HG02973 (cell line): ENCODE measurements around the gene DGKZ.
"Not testable (repeated sequence)": the region's sequence is repeated elsewhere in the genome, so short reads cannot be mapped to it uniquely, and the experiment has no call there.

Experiments used
- ATAC-seq: cut with Tn5 transposase; IDR thresholded peaks from one replicate; pipeline ENCODE4 v1.9.1; 2021; ENCODE audit warnings: moderate library complexity; ENCODE audit not compliant: unreplicated experiment

Gene DGKZ, protein sequence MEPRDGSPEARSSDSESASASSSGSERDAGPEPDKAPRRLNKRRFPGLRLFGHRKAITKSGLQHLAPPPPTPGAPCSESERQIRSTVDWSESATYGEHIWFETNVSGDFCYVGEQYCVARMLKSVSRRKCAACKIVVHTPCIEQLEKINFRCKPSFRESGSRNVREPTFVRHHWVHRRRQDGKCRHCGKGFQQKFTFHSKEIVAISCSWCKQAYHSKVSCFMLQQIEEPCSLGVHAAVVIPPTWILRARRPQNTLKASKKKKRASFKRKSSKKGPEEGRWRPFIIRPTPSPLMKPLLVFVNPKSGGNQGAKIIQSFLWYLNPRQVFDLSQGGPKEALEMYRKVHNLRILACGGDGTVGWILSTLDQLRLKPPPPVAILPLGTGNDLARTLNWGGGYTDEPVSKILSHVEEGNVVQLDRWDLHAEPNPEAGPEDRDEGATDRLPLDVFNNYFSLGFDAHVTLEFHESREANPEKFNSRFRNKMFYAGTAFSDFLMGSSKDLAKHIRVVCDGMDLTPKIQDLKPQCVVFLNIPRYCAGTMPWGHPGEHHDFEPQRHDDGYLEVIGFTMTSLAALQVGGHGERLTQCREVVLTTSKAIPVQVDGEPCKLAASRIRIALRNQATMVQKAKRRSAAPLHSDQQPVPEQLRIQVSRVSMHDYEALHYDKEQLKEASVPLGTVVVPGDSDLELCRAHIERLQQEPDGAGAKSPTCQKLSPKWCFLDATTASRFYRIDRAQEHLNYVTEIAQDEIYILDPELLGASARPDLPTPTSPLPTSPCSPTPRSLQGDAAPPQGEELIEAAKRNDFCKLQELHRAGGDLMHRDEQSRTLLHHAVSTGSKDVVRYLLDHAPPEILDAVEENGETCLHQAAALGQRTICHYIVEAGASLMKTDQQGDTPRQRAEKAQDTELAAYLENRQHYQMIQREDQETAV

GRCh38 chr11:46346886-46347636 lies at the start of gene DGKZ:
Gene DGKZ (plus strand): TSS chr11:46347463. CDS start chr11:46347660, 197 bp downstream.
- peak; percentile 64 for ATAC-seq

DNA sequence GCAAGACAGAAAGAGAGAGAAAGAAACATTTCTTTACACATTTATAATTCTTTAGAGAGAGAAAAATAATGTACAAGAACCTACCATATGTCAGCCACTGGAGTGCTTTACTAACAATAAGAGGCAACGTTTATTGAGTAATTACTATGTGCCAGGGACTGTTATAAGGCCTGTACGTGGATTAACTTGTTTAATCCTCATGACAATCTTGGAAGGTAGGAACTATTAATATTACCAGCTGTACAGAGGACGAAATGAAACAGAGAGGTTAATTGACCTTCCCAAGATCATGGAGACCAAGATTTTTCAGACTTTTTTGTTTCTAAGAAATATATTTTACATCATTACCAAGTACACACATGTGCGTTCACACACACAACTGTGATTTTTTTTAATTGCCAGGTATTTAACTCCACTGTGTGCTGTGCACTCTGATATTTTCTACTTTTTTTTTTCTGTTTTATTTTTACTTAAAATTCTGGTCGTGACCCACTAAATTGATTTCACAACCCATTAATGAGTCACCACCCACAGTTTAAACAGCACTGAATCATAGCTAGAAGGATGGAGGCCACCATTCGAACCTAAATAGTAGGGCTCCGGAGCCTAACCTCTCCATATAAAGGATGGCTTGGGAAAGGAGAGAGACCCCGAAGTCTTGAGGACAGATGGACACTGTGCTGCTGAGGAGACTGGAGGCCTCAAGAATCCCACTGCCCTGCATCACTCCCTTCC lies 48.4 kb upstream of the DGKZ start:
- no peak for ATAC-seq

- no peak for ATAC-seq
Measured at GRCh38 chr11:46299451-46299961, 47.8 kb upstream of the DGKZ start.

GRCh38 chr11:46300270-46300669 lies 47.0 kb upstream of the DGKZ start:
- no peak for ATAC-seq

- ATAC-seq = peak; percentile 58
Measured at GRCh38 chr11:46302866-46303265, 44.4 kb upstream of the DGKZ start.

DNA sequence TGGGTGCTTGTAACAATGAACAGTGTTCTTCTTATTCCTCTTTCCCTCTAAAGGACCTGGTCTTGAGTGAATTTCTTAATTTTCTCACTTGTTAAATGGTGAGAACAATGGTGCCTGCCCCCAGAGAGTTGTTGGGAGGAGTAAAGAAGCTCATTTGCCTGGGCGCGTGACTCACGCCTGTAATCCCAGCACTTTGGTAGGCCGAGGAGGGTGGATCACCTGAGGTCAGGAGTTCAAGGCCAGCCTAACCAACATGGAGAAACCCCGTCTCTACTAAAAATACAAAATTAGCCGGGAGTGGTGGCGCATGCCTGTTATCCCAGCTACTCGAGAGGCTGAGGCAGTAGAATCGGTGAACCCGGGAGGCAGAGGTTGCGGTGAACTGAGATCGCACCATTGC lies 43.2 kb upstream of the DGKZ start:
- ATAC-seq = not testable (repeated sequence)

DNA sequence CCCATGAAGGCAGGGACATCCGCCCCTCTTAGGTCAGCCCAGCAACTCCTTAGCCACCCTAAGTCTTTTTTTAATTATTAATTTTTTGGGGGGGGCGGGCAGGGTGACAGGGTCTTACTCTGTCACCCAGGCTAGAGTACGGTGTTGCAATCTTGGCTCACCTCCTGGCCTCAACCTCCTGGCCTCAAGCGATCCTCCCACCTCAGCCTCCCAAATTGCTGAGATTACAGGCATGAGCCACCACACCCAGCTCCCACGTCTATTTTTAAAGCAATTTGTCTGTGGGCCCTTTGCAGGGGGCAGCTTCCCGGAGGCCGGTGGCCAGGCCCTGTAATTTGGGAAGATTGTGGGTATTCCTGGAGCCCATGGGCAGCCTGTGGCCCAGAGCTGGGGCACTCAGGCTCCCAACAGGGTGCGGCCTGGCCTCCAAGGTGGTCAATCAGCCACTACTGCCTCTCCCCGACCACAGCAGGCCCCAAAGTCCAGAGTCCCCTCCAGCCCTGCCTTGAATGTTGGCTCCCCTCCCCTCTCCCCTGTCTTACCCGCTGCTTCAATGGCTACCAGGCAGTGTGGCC lies 42.6 kb upstream of the DGKZ start:
- ATAC-seq = no peak

- no peak for ATAC-seq
Measured at GRCh38 chr11:46305295-46305694, 42.0 kb upstream of the DGKZ start.

DNA sequence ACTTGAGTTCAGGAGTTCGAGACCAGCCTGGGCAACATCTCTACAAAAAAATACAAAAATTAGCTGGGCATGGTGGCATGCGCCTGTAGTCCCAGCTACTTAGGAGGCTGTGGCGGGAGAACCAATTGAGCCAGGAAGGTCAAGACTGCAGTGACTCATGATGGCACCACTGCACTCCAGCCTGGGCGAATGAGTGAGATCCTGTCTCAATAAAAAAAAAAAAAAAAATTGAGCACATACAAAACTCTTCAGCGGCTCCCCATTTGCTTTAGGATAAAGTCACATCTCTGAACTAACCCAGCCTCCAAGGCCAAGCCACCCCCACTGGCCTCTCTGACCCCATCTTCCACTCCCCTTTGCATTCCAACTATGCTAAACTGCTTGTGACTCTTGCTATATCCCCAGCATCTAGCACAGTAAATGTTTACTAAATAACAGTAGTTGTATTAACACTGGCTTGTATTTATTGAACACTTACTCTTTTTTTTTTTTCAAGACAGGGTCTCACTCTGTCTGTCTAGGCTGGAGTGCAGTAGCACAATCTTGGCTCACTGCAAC lies 40.9 kb upstream of the DGKZ start:
- ATAC-seq = no peak

- no peak for ATAC-seq
Measured at GRCh38 chr11:46307369-46307768, 39.9 kb upstream of the DGKZ start.

DNA sequence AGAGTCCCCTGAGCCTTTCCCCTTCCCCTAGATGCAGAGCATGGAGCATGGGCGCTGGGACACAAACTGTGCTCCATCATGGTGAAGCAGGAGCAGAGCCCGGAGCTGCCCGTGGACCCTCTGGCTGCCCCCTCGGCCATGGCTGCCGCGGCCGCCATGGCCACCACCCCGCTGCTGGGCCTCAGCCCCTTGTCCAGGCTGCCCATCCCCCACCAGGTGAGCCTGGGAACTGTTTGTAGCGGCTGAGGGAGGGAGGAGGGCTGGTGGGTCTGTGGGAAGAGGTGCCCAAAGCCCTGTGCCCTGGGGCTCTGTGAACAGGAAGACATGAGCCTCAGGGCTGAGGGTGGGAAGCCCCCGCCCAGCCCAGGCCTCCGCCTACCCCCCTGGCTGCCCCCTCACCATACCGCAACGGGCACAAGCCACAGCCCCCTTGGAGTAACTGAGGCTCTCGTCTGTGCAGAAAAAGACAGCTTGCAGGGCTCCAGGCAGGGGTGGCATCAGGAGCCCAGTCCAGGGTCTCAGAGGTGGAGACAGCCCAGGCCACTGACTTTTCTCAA lies 39.4 kb upstream of the DGKZ start:
- ATAC-seq = no peak

- no peak for ATAC-seq
Measured at GRCh38 chr11:46308631-46309419, 38.4 kb upstream of the DGKZ start.

DNA sequence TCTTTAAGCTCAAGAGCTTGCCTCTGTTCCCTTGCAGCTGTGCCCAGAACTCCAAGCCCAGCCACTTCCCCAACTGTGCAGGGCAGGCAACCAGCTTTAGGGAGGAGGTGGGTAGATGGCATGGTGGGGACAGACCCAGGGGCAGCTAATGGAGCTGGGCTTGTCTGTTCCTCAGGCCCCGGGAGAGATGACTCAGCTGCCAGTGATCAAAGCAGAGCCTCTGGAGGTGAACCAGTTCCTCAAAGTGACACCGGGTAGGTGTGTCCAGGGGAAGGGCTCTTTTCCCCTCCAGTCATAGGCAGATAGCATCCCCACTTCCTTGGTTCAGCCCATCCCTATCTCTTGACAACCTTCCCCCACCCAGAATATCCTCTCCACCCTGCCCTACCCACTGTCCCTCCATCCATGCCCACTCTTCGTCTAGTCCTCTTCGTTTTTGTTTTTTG lies 37.4 kb upstream of the DGKZ start:
- ATAC-seq = no peak

- ATAC-seq = no peak
Measured at GRCh38 chr11:46315033-46315738, 32.1 kb upstream of the DGKZ start.

DNA sequence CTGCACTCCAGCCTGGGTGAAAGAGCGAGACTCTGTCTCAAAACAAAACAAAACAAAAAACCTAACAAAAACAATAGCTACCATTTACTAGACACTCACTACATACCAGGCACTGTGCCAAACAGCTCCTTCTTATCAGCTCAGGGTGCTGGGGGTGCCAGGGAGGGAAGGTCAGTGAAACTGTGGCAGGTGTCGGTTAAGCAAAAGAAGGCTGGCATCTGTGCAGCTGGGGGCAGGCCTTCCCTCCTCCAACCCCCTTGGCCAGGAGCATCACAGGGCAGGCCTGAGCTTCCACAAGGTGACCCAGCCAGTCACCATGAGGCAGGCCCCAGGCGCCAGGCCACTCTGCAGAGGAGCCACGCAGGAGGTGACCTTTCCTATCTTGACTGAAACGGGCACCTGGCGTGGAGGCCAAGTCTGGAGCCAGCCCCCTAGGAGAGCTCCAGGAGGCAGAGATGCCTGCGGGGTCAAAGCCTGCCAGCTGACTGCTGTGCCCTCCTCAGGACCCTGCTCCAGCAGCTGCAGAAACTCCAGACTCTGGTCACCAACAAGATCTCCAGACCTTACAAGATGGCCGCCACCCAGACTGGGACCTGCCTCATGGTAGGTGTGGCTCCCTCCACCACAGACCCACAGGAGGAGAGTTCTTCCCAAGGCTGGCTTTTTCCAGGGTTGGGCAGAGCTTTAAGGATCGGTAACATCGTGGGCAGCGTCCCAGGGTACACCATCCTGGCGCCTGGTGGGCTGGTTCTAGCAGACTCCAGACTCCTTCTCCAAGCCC lies 31.3 kb upstream of the DGKZ start:
- no peak for ATAC-seq

DNA sequence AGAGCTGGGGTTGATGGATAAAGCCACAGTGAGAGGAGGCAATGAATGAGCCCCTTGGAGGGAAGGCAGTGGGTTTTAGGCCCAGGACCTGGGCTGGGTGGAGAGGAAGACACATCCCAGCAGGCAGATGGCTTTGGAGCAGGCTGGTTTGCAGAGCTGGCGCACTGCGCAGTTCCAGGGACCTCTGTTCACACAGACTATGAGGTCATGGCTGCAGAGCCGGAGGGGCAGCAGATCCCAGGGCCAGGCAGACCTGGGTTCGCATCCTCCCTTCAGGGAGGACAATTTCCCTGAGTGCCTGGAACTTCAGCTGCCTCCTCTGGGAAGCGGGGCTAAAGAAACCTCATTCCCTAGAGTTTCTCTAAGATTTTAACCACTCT lies 28.2 kb upstream of the DGKZ start:
- ATAC-seq = no peak

DNA sequence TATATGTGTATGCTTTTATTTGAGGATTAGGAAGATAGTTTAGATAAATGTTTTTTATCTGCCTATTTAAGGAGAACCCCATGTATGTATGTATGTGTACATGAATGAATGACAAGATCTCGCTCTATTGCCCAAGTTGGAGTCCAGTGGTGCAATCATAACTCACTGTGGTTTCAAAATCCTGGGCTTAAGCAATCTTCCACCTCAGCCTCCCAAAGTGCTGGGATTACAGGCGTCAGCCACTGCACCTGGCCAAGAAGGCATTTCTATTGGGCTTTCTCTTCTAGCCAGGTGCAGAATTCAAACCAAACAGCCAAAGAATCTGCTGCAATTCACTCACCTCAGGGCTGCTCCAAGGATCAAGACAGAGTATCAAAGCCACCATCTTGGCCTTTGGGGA lies 25.5 kb upstream of the DGKZ start:
- no peak for ATAC-seq
